IMR-90 (cell line): Measurements from ENCODE around the gene LATS2. TPM values are rescaled to one million over a fixed set of nuclear protein-coding genes. Genes with fewer than 3 reads are reported as not detected.

Experiments
- ATAC-seq: fragments of 200-7000 bp; cut with Tn5 transposase; 2 replicates; pipeline ENCODE4 v1.9.1; 2020; ENCODE audit warnings: low read depth, mild to moderate bottlenecking, moderate library complexity
- BruUV-seq: library from RNA; stranded (reverse); fragments of 400-500 nt; replicated peaks from 2 replicates; lab custom pipeline; 2021; lab: Mats Ljungman, UMichigan
- CTCF ChIA-PET: fragments of 300-600 bp; formaldehyde crosslinking; extraction: SDS; loops from one replicate; lab custom pipeline; 2021; ENCODE audit warnings: antibody characterized with exemption; lab: Yijun Ruan, JAX
- POLR2A ChIA-PET: fragments of 300-600 bp; sonication (Branson Sonifier 250); formaldehyde crosslinking; loops from one replicate; lab custom pipeline; 2022; ENCODE audit warnings: antibody characterized with exemption; ENCODE audit not compliant: unreplicated experiment; lab: Charles Lee
- DNase-seq: peaks from one replicate; pipeline ENCODE4 v3.0.0; 2013
- H2AFZ ChIP-seq: replicated peaks from 2 replicates; pipeline ENCODE3; 2013; ENCODE audit warnings: low read length, mild to moderate bottlenecking; ENCODE audit not compliant: poor library complexity
- H2AK5ac ChIP-seq: 2 replicates; pipeline ENCODE4 v1.6.1; 2013; ENCODE audit warnings: low read depth, low read length, inconsistent platforms
- H2AK9ac ChIP-seq: replicated peaks from 2 replicates; pipeline ENCODE3; 2013; ENCODE audit warnings: mild to moderate bottlenecking, low read depth, low read length, moderate library complexity; ENCODE audit not compliant: poor library complexity
- H2BK120ac ChIP-seq: 2 replicates; pipeline ENCODE4 v1.6.1; 2013; ENCODE audit warnings: low read depth, low read length, inconsistent platforms
- H2BK15ac ChIP-seq: 3 replicates; pipeline ENCODE4 v1.6.1; 2013; ENCODE audit warnings: low read depth, low read length, inconsistent platforms
- H2BK20ac ChIP-seq: 2 replicates; pipeline ENCODE4 v1.6.1; 2013; ENCODE audit warnings: low read depth, mild to moderate bottlenecking, inconsistent platforms, low read length, moderate library complexity
- H2BK5ac ChIP-seq: 2 replicates; pipeline ENCODE4 v1.6.1; 2013; ENCODE audit warnings: mild to moderate bottlenecking, low read depth, low read length, inconsistent platforms; ENCODE audit not compliant: poor library complexity, severe bottlenecking
- H3K14ac ChIP-seq: replicated peaks from 2 replicates; pipeline ENCODE4 v1.6.1; 2013; ENCODE audit warnings: low read depth, low read length, inconsistent platforms
- H3K18ac ChIP-seq: 2 replicates; pipeline ENCODE4 v1.6.1; 2013; ENCODE audit warnings: low read depth, low read length, control low read depth
- H3K23ac ChIP-seq: 2 replicates; pipeline ENCODE4 v1.6.1; 2013; ENCODE audit warnings: low read depth, low read length, inconsistent platforms
- H3K27ac ChIP-seq: 2 replicates; pipeline ENCODE4 v1.5.1; 2013; ENCODE audit warnings: mild to moderate bottlenecking, control low read depth, low read length; ENCODE audit not compliant: insufficient read depth
- H3K27me3 ChIP-seq: 2 replicates; pipeline ENCODE4 v1.6.1; 2013; ENCODE audit warnings: low read length; ENCODE audit not compliant: control insufficient read depth, insufficient read depth
- H3K36me3 ChIP-seq: 2 replicates; pipeline ENCODE4 v1.6.1; 2013; ENCODE audit warnings: low read length, mixed read lengths; ENCODE audit not compliant: control insufficient read depth, insufficient read depth
- H3K4ac ChIP-seq: 2 replicates; pipeline ENCODE4 v1.6.1; 2013; ENCODE audit warnings: low read depth, low read length, inconsistent platforms
- H3K4me1 ChIP-seq: 2 replicates; pipeline ENCODE4 v1.6.1; 2013; ENCODE audit warnings: low read length, mixed read lengths; ENCODE audit not compliant: control insufficient read depth, insufficient read depth
- H3K4me2 ChIP-seq: 2 replicates; pipeline ENCODE4 v1.6.1; 2013; ENCODE audit warnings: low read depth, mild to moderate bottlenecking, control low read depth, low read length, moderate library complexity
- H3K4me3 ChIP-seq: 2 replicates; pipeline ENCODE4 v1.5.1; 2013; ENCODE audit warnings: low read depth, mild to moderate bottlenecking, control low read depth, low read length, moderate library complexity; ENCODE audit not compliant: insufficient read depth
- H3K56ac ChIP-seq: 2 replicates; pipeline ENCODE4 v1.6.1; 2013; ENCODE audit warnings: low read length, inconsistent platforms; ENCODE audit not compliant: insufficient read depth; ENCODE audit errors: extremely low read depth
- H3K79me1 ChIP-seq, 2 experiments: 2 replicates each; pipeline ENCODE4 v1.6.1; 2013; ENCODE audit warnings: low read length in 2 of 2, inconsistent platforms in 1 of 2, low read depth in 1 of 2
- H3K9ac ChIP-seq: 2 replicates; pipeline ENCODE4 v1.6.1; 2013; ENCODE audit warnings: low read depth, low read length, control low read depth
- H3K9me1 ChIP-seq: 2 replicates; pipeline ENCODE4 v1.6.1; 2013; ENCODE audit warnings: low read length, inconsistent platforms; ENCODE audit not compliant: insufficient read depth
- H3K9me3 ChIP-seq: 2 replicates; pipeline ENCODE4 v1.6.1; 2013; ENCODE audit warnings: low read length; ENCODE audit not compliant: control insufficient read depth, insufficient read depth
- H4K20me1 ChIP-seq: 2 replicates; pipeline ENCODE4 v1.6.1; 2013; ENCODE audit warnings: low read length, inconsistent platforms; ENCODE audit not compliant: insufficient read depth
- H4K5ac ChIP-seq: 2 replicates; pipeline ENCODE4 v1.6.1; 2013; ENCODE audit warnings: mild to moderate bottlenecking, low read depth, low read length, control low read depth
- H4K8ac ChIP-seq, 2 experiments: 2 replicates each; pipeline ENCODE4 v1.6.1; 2013; ENCODE audit warnings: low read depth in 2 of 2, low read length in 2 of 2, control low read depth in 1 of 2, inconsistent platforms in 1 of 2
- H4K91ac ChIP-seq: 2 replicates; pipeline ENCODE4 v1.6.1; 2013; ENCODE audit warnings: low read depth, low read length, inconsistent platforms; ENCODE audit not compliant: insufficient read depth
- CEBPB ChIP-seq: IDR thresholded peaks from 2 replicates; pipeline ENCODE4 v1.6.1; 2012; ENCODE audit warnings: low read depth, low read length, improper control_type of control experiment
- CTCF ChIP-seq: conservative IDR thresholded peaks from 2 replicates; pipeline ENCODE4 v1.5.1; 2012; ENCODE audit warnings: mild to moderate bottlenecking, low read depth, low read length, improper control_type of control experiment
- FOS ChIP-seq: fragments of 150-350 bp; IDR thresholded peaks from 2 replicates; pipeline ENCODE4 v1.6.1; 2016; ENCODE audit warnings: low read depth, low read length
- MAZ ChIP-seq: IDR thresholded peaks from 2 replicates; pipeline ENCODE4 v1.6.1; 2012; ENCODE audit warnings: low read depth, mild to moderate bottlenecking, low read length, improper control_type of control experiment, moderate library complexity, borderline replicate concordance
- SMC3 ChIP-seq: fragments of 150-350 bp; IDR thresholded peaks from 2 replicates; pipeline ENCODE4 v1.6.1; 2016; ENCODE audit warnings: low read depth, mild to moderate bottlenecking, antibody characterized with exemption, low read length, moderate library complexity
- USF2 ChIP-seq: fragments of 150-350 bp; IDR thresholded peaks from 2 replicates; pipeline ENCODE4 v1.6.1; 2017; ENCODE audit warnings: mild to moderate bottlenecking, antibody characterized with exemption, low read length, low read depth
- WGBS, 2 experiments: methylation state at CpG; one replicate each; pipeline versions ENCODE4 v1.1.5 to v1.1.7; 2013; ENCODE audit warnings: missing lambda C conversion rate in 2 of 2; ENCODE audit not compliant: insufficient read length in 1 of 2; ENCODE audit errors: extremely low coverage in 2 of 2; 5-methylcytosine and 5-hydroxymethylcytosine counted together
- dilution Hi-C: fragments of 300-500 bp; cut with HindIII; formaldehyde crosslinking; loops from one replicate; pipeline ENCODE4 v1.14.3; 2018; ENCODE audit warnings: low sequenced_read_pairs; ENCODE audit not compliant: unreplicated experiment
- in situ Hi-C: fragments of 300-500 bp; cut with MboI; formaldehyde crosslinking; loops from 3 replicates; pipeline ENCODE4 v1.14.3; 2019; ENCODE audit warnings: low sequenced_read_pairs, inconsistent platforms, mixed read lengths
- intact Hi-C: fragments of 100-400 bp; cut with micrococcal nuclease; formaldehyde crosslinking; loops from 2 replicates; pipeline ENCODE4 v1.10.0; 2022
- polyA plus RNA-seq, 3 experiments: library from polyadenylated mRNA; depleted of rRNA; stranded (reverse); fragments of >200 nt; gene quantifications; 2 replicates each; pipeline ENCODE4 v1.2.3, GENCODE V29; 2012; ENCODE audit warnings: low replicate concordance in 1 of 3
- total RNA-seq: library from RNA; depleted of rRNA; stranded (reverse); fragments of >200 nt; gene quantifications from 2 replicates; pipeline ENCODE4 v1.2.3, GENCODE V29; 2012

The LATS2 gene
- total and polyA plus RNA-seq, 2 of the 4 experiments (the other 2 are of a cell fraction) = 12.7 to 22.4 TPM

GRCh38 chr13:21008026-21008425 lies 53.4 kb downstream of the LATS2 start:
- Histone ChIP-seq H3K23ac (no peak overlapping the region), H3K9ac (no peak overlapping the region), H3K27ac (no peak overlapping the region; the same call in 1 of the 2 replicates), H2AFZ (no peak overlapping the region), H3K9me3 (no peaks in the 10 kb centered on the region), H3K4me3 (no peak overlapping the region), H4K8ac (no peak overlapping the region), H3K36me3 (peaks cover 12% of the 10 kb centered on the region), H2AK5ac (no peak overlapping the region), H2BK120ac (no peak overlapping the region), H3K18ac (no peak overlapping the region), H4K91ac (no peak overlapping the region), H2AK9ac (no peak overlapping the region), H4K5ac (no peak overlapping the region), H2BK5ac (no peak overlapping the region), H2BK20ac (no peak overlapping the region), H3K4me2 (no peak overlapping the region), H3K56ac (no peak overlapping the region), H3K4me1 (peaks cover 21% of the 10 kb centered on the region), H2BK15ac (no peak overlapping the region), H4K20me1 (peaks cover 93% of the 10 kb centered on the region), H3K4ac (no peak overlapping the region), H3K9me1 (peaks cover 34% of the 10 kb centered on the region), H3K27me3 (no peaks in the 10 kb centered on the region), H3K14ac (no peak overlapping the region), H3K79me1 (peaks cover 9 to 90% of the 10 kb centered on the region in 2 experiments)
- ATAC-seq (no peak), DNase-seq (no peak)
- ChIA-PET CTCF (no interaction called here), POLR2A (no interaction called here)
- no TSS peak for BruUV-seq
- WGBS, 2 experiments = 100% methylated on average over 1 of the region's 11 CpGs; no CpG with 5 or more reads in 1 of the 2 experiments
- TF ChIP-seq CEBPB (no peak), SMC3 (no peak), FOS (no peak), MAZ (no peak), CTCF (no peak), USF2 (no peak)
- in situ Hi-C loops (no loop called here), dilution Hi-C loops (no loop called here), intact Hi-C loops (no loop called here)
